ENCODE measurements around the gene CA5B. TPM values are rescaled to one million over a fixed set of nuclear protein-coding genes. Genes with fewer than 3 reads are reported as not detected.

The CA5B gene
- total and polyA plus RNA-seq, 4 donors = 0.55 to 2.9 (median 1.6) TPM

DNA sequence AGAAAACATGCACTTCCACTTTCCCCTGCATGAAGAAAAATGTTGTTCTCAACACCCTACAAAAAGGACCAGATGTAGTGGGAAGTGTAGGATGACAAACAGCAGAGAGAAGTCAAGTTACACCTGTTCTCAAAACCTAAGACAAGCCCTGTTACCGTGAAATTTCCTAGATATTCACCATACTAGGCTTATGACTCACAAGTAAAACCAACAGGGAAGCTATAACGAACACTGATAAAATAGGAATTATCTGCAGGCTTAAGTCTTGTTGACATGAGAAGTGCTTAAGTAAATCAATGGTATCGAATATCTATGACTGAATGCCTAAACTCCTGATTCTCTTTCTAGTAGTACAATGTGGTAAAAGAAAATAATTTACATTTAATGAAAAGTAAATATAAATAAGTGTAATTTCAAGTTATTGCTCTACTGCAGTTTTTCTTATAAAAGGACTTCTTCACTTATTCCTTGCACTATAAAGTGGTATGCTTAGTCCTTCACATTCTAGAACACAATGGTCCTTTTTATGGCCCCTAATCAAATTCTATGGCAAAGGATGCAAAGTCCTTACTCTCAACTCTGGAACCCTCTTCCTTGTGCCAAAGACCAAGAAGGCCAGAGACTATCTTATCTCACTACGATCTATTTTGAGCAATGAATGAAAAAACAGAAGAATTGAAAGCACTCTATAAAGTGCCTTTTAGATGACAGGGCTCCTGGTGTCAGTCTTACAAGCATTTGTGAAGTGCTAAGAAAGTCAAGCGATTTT is 96.9 kb downstream of the CA5B start:
- 80% methylated on average over 5 of the region's 5 CpGs for whole genome bisulfite sequencing
- DNase-seq (ENCODE audit: low spot score) = no peak
- Histone ChIP-seq H3K36me3 (ENCODE audit: control insufficient read depth in 4 of 4, insufficient read depth in 3 of 4, low read depth in 1 of 4, low read length in 3 of 4) (no peaks in the 10 kb centered on the region), H3K4me1 (ENCODE audit: control insufficient read depth in 4 of 4, insufficient read depth in 4 of 4, low read length in 3 of 4) (no peaks in the 10 kb centered on the region), H3K9me3 (ENCODE audit: control insufficient read depth in 4 of 4, low read length in 3 of 4) (no peaks in the 10 kb centered on the region), H3K27ac (ENCODE audit: low read depth in 1 of 2, low read length in 2 of 2) (no peak overlapping the region), H3K4me3 (ENCODE audit: low read depth in 1 of 3, low read length in 3 of 3) (no peak overlapping the region), H3K27me3 (ENCODE audit: control insufficient read depth in 4 of 4, insufficient read depth in 4 of 4, low read length in 3 of 4) (no peaks in the 10 kb centered on the region), H3K9ac (ENCODE audit: low read depth in 1 of 2, low read length in 2 of 2) (no peak overlapping the region)
- TF ChIP-seq FOXA2 (IDR thresholded peaks at IDR 0.05) (no peak), NR2F2 (IDR thresholded peaks at IDR 0.05) (no peak), REST (IDR thresholded peaks at IDR 0.05) (no peak), HNF4G (IDR thresholded peaks at IDR 0.05) (no peak)

Small RNA genes lying within 50 kb of the gene (small RNA-seq; reads per million reads assigned to genes)
- not detected for gene RF00409

Other genes with a start within 250 kb of the CA5B start
- 10 to 100 TPM in 1 of 2 donors, 1 to 10 TPM in 1; 9.0 to 16.4 TPM for gene PIR, start 244.9 kb upstream of the CA5B start, total RNA-seq
- 10 to 100 TPM; 17.6 to 24.7 TPM for gene PIR, start 244.9 kb upstream of the CA5B start, polyA plus RNA-seq
- under 1 TPM; 0.23 to 0.67 TPM for gene BMX, start 237.5 kb upstream of the CA5B start, total RNA-seq
- gene BMX, start 237.5 kb upstream of the CA5B start, polyA plus RNA-seq = under 1 TPM; 0.28 to 0.38 TPM
- 1 to 10 TPM in 1 of 2 donors, under 1 TPM in 1; 0.67 to 4.1 TPM for gene ACE2, start 137.3 kb upstream of the CA5B start, total RNA-seq
- under 1 TPM; 0.33 to 0.45 TPM for gene ACE2, start 137.3 kb upstream of the CA5B start, polyA plus RNA-seq
- 1 to 10 TPM; 1.5 to 3.0 TPM for gene CLTRN, start 73.5 kb upstream of the CA5B start, total RNA-seq
- 10 to 100 TPM in 1 of 2 donors, 1 to 10 TPM in 1; 6.9 to 11.0 TPM for gene CLTRN, start 73.5 kb upstream of the CA5B start, polyA plus RNA-seq
- 1 to 10 TPM; 1.4 to 2.8 TPM for gene ZRSR2, start 52.2 kb downstream of the CA5B start, total RNA-seq
- 1 to 10 TPM; 3.1 to 7.0 TPM for gene ZRSR2, start 52.2 kb downstream of the CA5B start, polyA plus RNA-seq
- gene AP1S2, start 116.5 kb downstream of the CA5B start, total RNA-seq = 10 to 100 TPM; 13.3 to 25.7 TPM
- gene AP1S2, start 116.5 kb downstream of the CA5B start, polyA plus RNA-seq = 1 to 10 TPM; 6.1 to 8.0 TPM

All from liver (tissue), 10 donors.